Mesenchymal stem cell (in vitro differentiated cells and primary cell): ENCODE data around the gene IL9.

Source experiments
- DNase-seq: peaks from one replicate; pipeline ENCODE4 v3.0.0-alpha.2; 2013
- H2AFZ ChIP-seq: one replicate; pipeline ENCODE4 v1.6.1; 2013; ENCODE audit warnings: low read depth, mild to moderate bottlenecking, control low read depth, inconsistent platforms, low read length, moderate library complexity
- H2AK5ac ChIP-seq: 2 replicates; pipeline ENCODE4 v1.6.1; 2013; ENCODE audit warnings: low read length, moderate library complexity, mild to moderate bottlenecking, inconsistent platforms; ENCODE audit not compliant: severe bottlenecking
- H2BK120ac ChIP-seq: one replicate; pipeline ENCODE4 v1.6.1; 2013; ENCODE audit warnings: low read depth, mild to moderate bottlenecking, inconsistent platforms, low read length, moderate library complexity
- H2BK12ac ChIP-seq, 2 experiments: one replicate each; pipeline ENCODE4 v1.6.1; 2013; ENCODE audit warnings: inconsistent platforms in 2 of 2, low read length in 2 of 2, mild to moderate bottlenecking in 2 of 2, moderate library complexity in 2 of 2, control low read depth in 1 of 2
- H2BK15ac ChIP-seq: one replicate; pipeline ENCODE4 v1.6.1; 2013; ENCODE audit warnings: mild to moderate bottlenecking, low read depth, inconsistent platforms; ENCODE audit not compliant: poor library complexity, severe bottlenecking
- H2BK5ac ChIP-seq: 2 replicates; pipeline ENCODE4 v1.6.1; 2013; ENCODE audit warnings: low read depth, mild to moderate bottlenecking, low read length, control low read depth, inconsistent platforms; ENCODE audit not compliant: poor library complexity, severe bottlenecking
- H3K14ac ChIP-seq, 2 experiments: one replicate each; pipeline ENCODE4 v1.6.1; 2013; ENCODE audit warnings: inconsistent platforms in 2 of 2, low read length in 2 of 2, control low read depth in 1 of 2, mild to moderate bottlenecking in 1 of 2, moderate library complexity in 1 of 2
- H3K18ac ChIP-seq, 2 experiments: one replicate each; pipeline ENCODE4 v1.6.1; 2013; ENCODE audit warnings: inconsistent platforms in 2 of 2, low read length in 2 of 2, control low read depth in 1 of 2, low read depth in 1 of 2, mild to moderate bottlenecking in 1 of 2
- H3K23ac ChIP-seq, 2 experiments: one replicate each; pipeline ENCODE4 v1.6.1; 2013; ENCODE audit warnings: inconsistent platforms in 2 of 2, low read length in 2 of 2, mild to moderate bottlenecking in 2 of 2, moderate library complexity in 2 of 2, control low read depth in 1 of 2
- H3K27ac ChIP-seq: 2 replicates; pipeline ENCODE4 v1.5.1; 2013; ENCODE audit warnings: mild to moderate bottlenecking, moderate library complexity, low read length, control low read depth, inconsistent platforms; ENCODE audit not compliant: poor library complexity, severe bottlenecking
- H3K27me3 ChIP-seq, 2 experiments: 2 replicates each; pipeline versions ENCODE4 v1.6.1 to v1.7.0; 2013; ENCODE audit warnings: low read length in 2 of 2, mild to moderate bottlenecking in 2 of 2, moderate library complexity in 2 of 2, control low read depth in 1 of 2, inconsistent platforms in 1 of 2; ENCODE audit not compliant: control insufficient read depth in 1 of 2, insufficient read depth in 1 of 2
- H3K36me3 ChIP-seq, 2 experiments: 2 replicates each; pipeline versions ENCODE4 v1.6.1 to v1.7.0; 2013; ENCODE audit warnings: low read length in 2 of 2, control low read depth in 1 of 2, inconsistent platforms in 1 of 2, low read depth in 1 of 2, mild to moderate bottlenecking in 1 of 2; ENCODE audit not compliant: insufficient read depth in 2 of 2, control insufficient read depth in 1 of 2
- H3K4ac ChIP-seq, 2 experiments: one replicate each; pipeline ENCODE4 v1.6.1; 2013; ENCODE audit warnings: inconsistent platforms in 2 of 2, low read length in 2 of 2, mild to moderate bottlenecking in 2 of 2, moderate library complexity in 2 of 2, control low read depth in 1 of 2, low read depth in 1 of 2
- H3K4me1 ChIP-seq: 2 replicates; pipeline ENCODE4 v1.6.1; 2013; ENCODE audit warnings: low read depth, low read length, control low read depth; ENCODE audit not compliant: control insufficient read depth, insufficient read depth
- H3K4me2 ChIP-seq: 2 replicates; pipeline ENCODE4 v1.6.1; 2013; ENCODE audit warnings: low read length, mild to moderate bottlenecking, inconsistent platforms; ENCODE audit not compliant: poor library complexity, severe bottlenecking
- H3K4me3 ChIP-seq, 2 experiments: 2 replicates each; pipeline versions ENCODE4 v1.5.1 to v1.7.0; 2013; ENCODE audit warnings: low read length in 2 of 2, mild to moderate bottlenecking in 2 of 2, control low read depth in 1 of 2, low read depth in 1 of 2; ENCODE audit not compliant: insufficient read depth in 1 of 2
- H3K79me1 ChIP-seq: replicated peaks from 2 replicates; pipeline ENCODE4 v1.6.1; 2013; ENCODE audit warnings: mild to moderate bottlenecking, control low read depth, low read length, inconsistent platforms; ENCODE audit not compliant: poor library complexity, severe bottlenecking
- H3K9ac ChIP-seq: 2 replicates; pipeline ENCODE4 v1.7.0; 2013; ENCODE audit warnings: mild to moderate bottlenecking, low read length, moderate library complexity
- H3K9me3 ChIP-seq: 2 replicates; pipeline ENCODE4 v1.7.0; 2013; ENCODE audit warnings: mild to moderate bottlenecking, low read length; ENCODE audit not compliant: control insufficient read depth
- H4K8ac ChIP-seq: one replicate; pipeline ENCODE4 v1.6.1; 2013; ENCODE audit warnings: inconsistent platforms, mild to moderate bottlenecking, low read length, moderate library complexity
- H4K91ac ChIP-seq: one replicate; pipeline ENCODE4 v1.6.1; 2013; ENCODE audit warnings: mild to moderate bottlenecking, low read length, inconsistent platforms
- WGBS: methylation state at CpG from one replicate; pipeline ENCODE4 v1.1.7; 2013; ENCODE audit warnings: mixed read lengths; 5-methylcytosine and 5-hydroxymethylcytosine counted together

IL9 gene

GRCh38 chr5:135900276-135900675 lies 4.6 kb upstream of the IL9 start:
- Histone ChIP-seq H3K9me3 (no peaks in the 10 kb centered on the region), H4K91ac (no peak overlapping the region), H3K36me3 (no peaks in the 10 kb centered on the region), H3K9ac (no peak overlapping the region), H2BK120ac (no peak overlapping the region), H3K79me1 (no peaks in the 10 kb centered on the region), H3K4me2 (no peak overlapping the region), H2BK12ac (no peak overlapping the region), H3K27me3 (peaks cover 42 to 48% of the 10 kb centered on the region in 2 experiments), H2AK5ac (no peak overlapping the region), H3K14ac (no peak overlapping the region), H3K4me1 (no peaks in the 10 kb centered on the region), H2AFZ (no peak overlapping the region), H2BK5ac (no peak overlapping the region), H2BK15ac (no peak overlapping the region), H4K8ac (no peak overlapping the region), H3K18ac (no peak overlapping the region), H3K27ac (no peak overlapping the region), H3K23ac (no peak overlapping the region), H3K4me3 (no peak overlapping the region), H3K4ac (no peak overlapping the region)
- DNase-seq = no peak
- 100% methylated on average over 1 of the region's 3 CpGs for WGBS

DNA sequence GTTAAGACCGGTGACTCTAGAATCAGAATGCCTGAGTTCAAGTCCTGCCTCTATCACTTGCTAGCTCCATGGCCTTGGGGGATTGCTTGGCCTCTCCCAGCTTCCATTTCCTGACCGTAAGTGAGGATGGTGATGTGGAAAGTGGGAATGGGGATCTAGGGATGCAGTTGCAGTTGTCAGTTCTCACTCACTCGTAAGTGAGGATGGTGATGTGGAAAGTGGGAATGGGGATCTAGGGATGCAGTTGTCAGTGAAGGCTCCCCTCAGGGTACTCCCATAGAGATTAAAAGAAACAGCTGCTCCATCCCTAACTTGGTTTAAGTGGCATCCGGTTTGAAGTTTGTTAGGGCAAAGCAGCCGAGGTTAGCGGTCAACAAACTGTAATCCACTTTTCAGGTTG lies 3.0 kb upstream of the IL9 start:
- no peak overlapping the region for H3K4ac ChIP-seq
- H3K14ac ChIP-seq = no peak overlapping the region
- H3K18ac ChIP-seq = no peak overlapping the region

DNA sequence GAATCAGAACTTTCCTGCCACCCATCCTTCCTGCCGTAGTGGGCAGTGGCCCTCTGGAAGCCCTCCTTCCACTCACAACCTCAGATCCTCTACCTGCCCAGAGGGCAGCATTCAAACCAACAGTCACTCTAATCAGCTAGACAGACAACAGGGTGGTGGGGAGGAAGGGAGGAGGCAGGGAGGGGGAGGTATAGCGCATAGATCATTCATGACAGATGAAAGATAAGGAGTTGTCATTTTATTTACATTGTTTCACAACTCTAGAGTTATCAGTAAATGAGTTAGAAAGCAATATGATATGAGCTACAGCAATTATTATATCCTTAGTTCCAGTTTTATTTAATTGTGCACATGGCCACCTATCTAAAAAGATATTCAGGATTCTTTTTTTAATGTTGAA lies 852 bp downstream of the IL9 start:
- H2AK5ac ChIP-seq = no peak overlapping the region
- H3K4me1 ChIP-seq = peaks cover 2% of the 10 kb centered on the region
- no peak overlapping the region for H3K4me2 ChIP-seq
- no peaks in the 10 kb centered on the region for H3K79me1 ChIP-seq
- no peak overlapping the region for H3K4me3 ChIP-seq
- no peak overlapping the region for H3K23ac ChIP-seq
- no peak overlapping the region for H3K4ac ChIP-seq
- peaks cover 28 to 33% of the 10 kb centered on the region in 2 experiments for H3K27me3 ChIP-seq
- H3K9me3 ChIP-seq = no peaks in the 10 kb centered on the region
- H3K9ac ChIP-seq = no peak overlapping the region
- H3K14ac ChIP-seq = no peak overlapping the region
- H2BK5ac ChIP-seq = no peak overlapping the region
- H3K18ac ChIP-seq = no peak overlapping the region
- H2BK12ac ChIP-seq = no peak overlapping the region
- DNase-seq = no peak
- no peak overlapping the region for H2AFZ ChIP-seq
- no peak overlapping the region for H2BK120ac ChIP-seq
- no peak overlapping the region for H4K8ac ChIP-seq
- H3K27ac ChIP-seq = no peak overlapping the region
- H3K36me3 ChIP-seq = no peaks in the 10 kb centered on the region
- WGBS = 86% methylated on average over 1 of the region's 2 CpGs
- no peak overlapping the region for H4K91ac ChIP-seq
- H2BK15ac ChIP-seq = no peak overlapping the region

More for the DNA sequence above, 3.0 kb upstream of the IL9 start:
- H3K79me1 ChIP-seq = no peaks in the 10 kb centered on the region
- WGBS = 69% methylated on average over 6 of the region's 6 CpGs
- no peak overlapping the region for H3K4me3 ChIP-seq
- no peak overlapping the region for H4K8ac ChIP-seq
- no peak overlapping the region for H4K91ac ChIP-seq
- H3K4me2 ChIP-seq = no peak overlapping the region
- H2BK15ac ChIP-seq = no peak overlapping the region
- H2BK120ac ChIP-seq = no peak overlapping the region
- no peak overlapping the region for H2BK5ac ChIP-seq
- no peak overlapping the region for H3K27ac ChIP-seq
- no peaks in the 10 kb centered on the region for H3K9me3 ChIP-seq
- no peak overlapping the region for H2BK12ac ChIP-seq
- peaks cover 46 to 47% of the 10 kb centered on the region in 2 experiments for H3K27me3 ChIP-seq
- H3K23ac ChIP-seq = no peak overlapping the region
- no peaks in the 10 kb centered on the region for H3K4me1 ChIP-seq
- DNase-seq = no peak
- no peak overlapping the region for H2AFZ ChIP-seq
- H2AK5ac ChIP-seq = no peak overlapping the region
- H3K36me3 ChIP-seq = no peaks in the 10 kb centered on the region
- H3K9ac ChIP-seq = no peak overlapping the region

DNA sequence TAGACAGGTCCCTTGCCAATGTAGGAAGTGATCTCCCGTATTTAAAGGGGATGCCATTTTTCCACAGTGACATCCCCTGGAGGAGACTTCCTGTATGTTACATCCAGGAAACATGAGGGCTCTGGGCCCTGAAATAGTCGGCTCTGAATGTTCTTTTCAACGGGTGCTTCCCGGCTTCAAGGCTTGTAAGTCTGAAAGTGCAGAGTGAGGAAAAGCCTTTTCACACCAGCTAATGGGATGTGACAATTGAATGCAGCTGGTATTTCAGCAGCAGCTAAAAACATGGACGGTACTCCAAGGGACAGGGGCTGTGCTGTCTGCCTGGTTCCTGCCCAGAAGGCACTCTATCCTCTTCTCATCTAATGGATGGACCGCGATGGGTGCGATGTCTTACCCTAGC lies 1.4 kb downstream of the IL9 start:
- 62% methylated on average over 8 of the region's 8 CpGs for WGBS
- H3K4me1 ChIP-seq = peaks cover 2% of the 10 kb centered on the region

More for the DNA sequence above, 1.4 kb downstream of the IL9 start:
- no peak overlapping the region for H3K14ac ChIP-seq
- H3K9ac ChIP-seq = no peak overlapping the region
- no peak overlapping the region for H2BK12ac ChIP-seq
- no peak for DNase-seq
- no peak overlapping the region for H3K4ac ChIP-seq
- H2BK15ac ChIP-seq = no peak overlapping the region
- H3K9me3 ChIP-seq = no peaks in the 10 kb centered on the region
- H4K8ac ChIP-seq = no peak overlapping the region
- peaks cover 24 to 28% of the 10 kb centered on the region in 2 experiments for H3K27me3 ChIP-seq
- H2AK5ac ChIP-seq = no peak overlapping the region
- H3K4me2 ChIP-seq = no peak overlapping the region
- H4K91ac ChIP-seq = no peak overlapping the region
- no peak overlapping the region for H3K4me3 ChIP-seq
- no peaks in the 10 kb centered on the region for H3K79me1 ChIP-seq
- H3K18ac ChIP-seq = no peak overlapping the region
- H2BK5ac ChIP-seq = no peak overlapping the region
- H2BK120ac ChIP-seq = no peak overlapping the region
- H3K23ac ChIP-seq = no peak overlapping the region
- no peak overlapping the region for H2AFZ ChIP-seq
- no peaks in the 10 kb centered on the region for H3K36me3 ChIP-seq
- no peak overlapping the region for H3K27ac ChIP-seq
